CD14-positive monocyte (primary cell): ENCODE data around the gene DSCAML1. TPM values are rescaled to one million over a fixed set of nuclear protein-coding genes. Genes with fewer than 3 reads are reported as not detected.

Source experiments
- DNase-seq, 3 donors: peaks; one replicate each; pipeline ENCODE4 v3.0.0-alpha.2; 2011 to 2022
- H2AFZ ChIP-seq: 2 replicates; pipeline ENCODE4 v1.6.0; 2012; ENCODE audit warnings: mild to moderate bottlenecking, low read depth, low read length, inconsistent platforms; ENCODE audit not compliant: insufficient read depth, poor library complexity, severe bottlenecking
- H3K27ac ChIP-seq, 2 donors: 1 replicate in 1 of 2; 2 replicates in 1 of 2; pipeline ENCODE4 v1.5.1; 2012 to 2013; ENCODE audit warnings: low read length in 2 of 2, control low read depth in 1 of 2, inconsistent platforms in 1 of 2, low read depth in 1 of 2, mild to moderate bottlenecking in 1 of 2
- H3K27me3 ChIP-seq, 2 donors: one replicate each; pipeline versions ENCODE4 v1.6.0 to v1.6.1; 2011 to 2013; ENCODE audit warnings: low read length in 2 of 2; ENCODE audit not compliant: control insufficient read depth in 2 of 2, insufficient read depth in 2 of 2
- H3K36me3 ChIP-seq, 2 donors: replicated peaks in 1 of 2; 1 replicate in 1 of 2; 2 replicates in 1 of 2; pipeline versions ENCODE4 v1.5.1 to v1.6.1; 2012 to 2013; ENCODE audit warnings: low read length in 2 of 2, control low read depth in 1 of 2, inconsistent platforms in 1 of 2, mild to moderate bottlenecking in 1 of 2; ENCODE audit not compliant: insufficient read depth in 2 of 2, control insufficient read depth in 1 of 2
- H3K4me1 ChIP-seq, 2 donors: 1 replicate in 1 of 2; 2 replicates in 1 of 2; pipeline versions ENCODE4 v1.5.1 to v1.6.1; 2012 to 2013; ENCODE audit warnings: low read length in 2 of 2, control low read depth in 1 of 2, inconsistent platforms in 1 of 2, mild to moderate bottlenecking in 1 of 2, moderate library complexity in 1 of 2; ENCODE audit not compliant: insufficient read depth in 2 of 2, control insufficient read depth in 1 of 2
- H3K4me2 ChIP-seq: replicated peaks from 2 replicates; pipeline ENCODE3; 2012; ENCODE audit warnings: low read length, moderate library complexity, mild to moderate bottlenecking; ENCODE audit not compliant: poor library complexity, severe bottlenecking; ENCODE audit errors: extremely low read depth
- H3K4me3 ChIP-seq, 3 experiments: fragments of 200-600 bp in 1 of 3; sonication (generic) in 1 of 3; replicated peaks in 1 of 3; 1 replicate in 2 of 3; 2 replicates in 1 of 3; pipeline ENCODE4 v1.5.1; 2011 to 2013; ENCODE audit warnings: low read length in 3 of 3, mild to moderate bottlenecking in 3 of 3, control low read depth in 2 of 3, low read depth in 2 of 3, inconsistent platforms in 1 of 3, moderate library complexity in 1 of 3
- H3K79me2 ChIP-seq: 2 replicates; pipeline ENCODE4 v1.6.0; 2012; ENCODE audit warnings: mild to moderate bottlenecking, control low read depth, inconsistent platforms, low read length, moderate library complexity; ENCODE audit not compliant: insufficient read depth
- H3K9ac ChIP-seq: 2 replicates; pipeline ENCODE4 v1.6.0; 2017; ENCODE audit warnings: low read length, mild to moderate bottlenecking; ENCODE audit not compliant: insufficient read depth, poor library complexity, severe bottlenecking
- H3K9me3 ChIP-seq, 2 donors: replicated peaks in 1 of 2; 1 replicate in 1 of 2; 2 replicates in 1 of 2; pipeline versions ENCODE4 v1.5.1 to v1.6.1; 2012 to 2013; ENCODE audit warnings: low read length in 2 of 2, control low read depth in 1 of 2; ENCODE audit not compliant: control insufficient read depth in 1 of 2, insufficient read depth in 1 of 2
- H4K20me1 ChIP-seq: 2 replicates; pipeline ENCODE4 v1.6.0; 2012; ENCODE audit warnings: mild to moderate bottlenecking, low read length, control low read depth, moderate library complexity; ENCODE audit not compliant: insufficient read depth
- H3K27ac Mint-ChIP-seq, 7 donors: one replicate each; pipeline ENCODE4 v1.8.0; 2020; ENCODE audit warnings: mild to moderate bottlenecking in 7 of 7, mixed read lengths in 7 of 7, moderate library complexity in 6 of 7, inconsistent platforms in 2 of 7
- H3K27me3 Mint-ChIP-seq, 3 donors: one replicate each; pipeline ENCODE4 v1.8.0; 2021 to 2022; ENCODE audit warnings: low read depth in 3 of 3, mild to moderate bottlenecking in 3 of 3, mixed read lengths in 3 of 3, moderate library complexity in 3 of 3, inconsistent platforms in 1 of 3
- H3K36me3 Mint-ChIP-seq, 2 donors: one replicate each; pipeline ENCODE4 v1.8.0; 2020; ENCODE audit warnings: mixed read lengths in 2 of 2, inconsistent platforms in 1 of 2, mild to moderate bottlenecking in 1 of 2
- H3K4me1 Mint-ChIP-seq: one replicate; pipeline ENCODE4 v1.8.0; 2020; ENCODE audit warnings: mild to moderate bottlenecking, mixed read lengths
- H3K4me3 Mint-ChIP-seq, 2 donors: one replicate each; pipeline ENCODE4 v1.8.0; 2020; ENCODE audit warnings: mild to moderate bottlenecking in 2 of 2, mixed read lengths in 2 of 2, moderate library complexity in 1 of 2
- H3K9me3 Mint-ChIP-seq, 7 donors: one replicate each; pipeline ENCODE4 v1.8.0; 2020 to 2022; ENCODE audit warnings: mixed read lengths in 7 of 7, mild to moderate bottlenecking in 6 of 7, moderate library complexity in 6 of 7, inconsistent platforms in 2 of 7
- WGBS: methylation state at CpG from one replicate; pipeline ENCODE4 v1.1.5; 2013; ENCODE audit warnings: missing lambda C conversion rate; ENCODE audit not compliant: insufficient coverage; 5-methylcytosine and 5-hydroxymethylcytosine counted together
- intact Hi-C, 2 donors: fragments of 100-400 bp; cut with micrococcal nuclease; formaldehyde crosslinking; loops; one replicate each; pipeline versions ENCODE4 v1.15.0 to v1.15.1; 2023
- polyA plus RNA-seq, 3 donors: library from polyadenylated mRNA; depleted of rRNA in 1 of 3; unstranded in 2 of 3; stranded (reverse) in 1 of 3; fragments of 300-500 nt in 2 of 3; fragments of >200 nt in 1 of 3; fragmentation: Illumina TruSeq in 2 of 3; gene quantifications; 1 replicate in 2 of 3; 2 replicates in 1 of 3; pipeline ENCODE4 v1.2.3, GENCODE V29; 2012 to 2021
- TF ChIP-seq, protein P1 (sequence below): fragments of 200-600 bp; IDR thresholded peaks from one replicate; pipeline ENCODE4 v1.8.0; 2022; ENCODE audit warnings: antibody characterized with exemption, mild to moderate bottlenecking

The DSCAML1 gene
- polyA plus RNA-seq, 3 donors = not detected

DNA sequence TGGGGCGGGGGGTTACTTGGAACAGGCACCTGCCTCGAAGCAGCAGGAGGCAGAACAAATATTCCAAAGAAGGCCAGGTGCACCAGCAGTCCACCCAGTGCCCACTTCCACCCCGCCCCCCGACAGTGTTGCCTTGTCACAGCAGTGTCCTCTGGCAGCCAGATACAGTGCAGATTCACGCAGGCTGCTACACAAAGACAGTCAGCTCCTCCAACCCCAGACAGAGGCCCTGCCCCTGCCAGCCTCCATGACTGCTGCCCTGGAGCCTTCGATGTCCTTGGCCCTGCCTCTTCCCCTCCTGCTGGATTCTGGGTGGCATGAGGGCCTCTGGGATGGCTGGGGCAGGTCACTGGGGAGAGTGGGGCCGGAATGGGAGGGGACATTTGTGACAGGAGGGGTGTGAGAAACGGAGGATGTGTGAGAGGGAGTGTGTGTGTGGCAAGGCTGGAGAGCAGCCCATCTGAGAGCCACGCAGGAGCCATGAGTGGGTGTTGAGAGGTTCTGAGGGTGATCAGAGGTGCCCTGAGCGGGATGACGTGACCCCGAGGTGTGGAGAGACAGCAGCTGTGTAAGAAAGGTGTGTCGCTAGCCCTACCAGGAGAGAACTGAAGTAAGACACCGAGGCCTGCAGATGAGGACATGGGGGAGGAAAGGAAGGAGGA is 295.6 kb downstream of the DSCAML1 start:
- TF ChIP-seq, protein P1, sequence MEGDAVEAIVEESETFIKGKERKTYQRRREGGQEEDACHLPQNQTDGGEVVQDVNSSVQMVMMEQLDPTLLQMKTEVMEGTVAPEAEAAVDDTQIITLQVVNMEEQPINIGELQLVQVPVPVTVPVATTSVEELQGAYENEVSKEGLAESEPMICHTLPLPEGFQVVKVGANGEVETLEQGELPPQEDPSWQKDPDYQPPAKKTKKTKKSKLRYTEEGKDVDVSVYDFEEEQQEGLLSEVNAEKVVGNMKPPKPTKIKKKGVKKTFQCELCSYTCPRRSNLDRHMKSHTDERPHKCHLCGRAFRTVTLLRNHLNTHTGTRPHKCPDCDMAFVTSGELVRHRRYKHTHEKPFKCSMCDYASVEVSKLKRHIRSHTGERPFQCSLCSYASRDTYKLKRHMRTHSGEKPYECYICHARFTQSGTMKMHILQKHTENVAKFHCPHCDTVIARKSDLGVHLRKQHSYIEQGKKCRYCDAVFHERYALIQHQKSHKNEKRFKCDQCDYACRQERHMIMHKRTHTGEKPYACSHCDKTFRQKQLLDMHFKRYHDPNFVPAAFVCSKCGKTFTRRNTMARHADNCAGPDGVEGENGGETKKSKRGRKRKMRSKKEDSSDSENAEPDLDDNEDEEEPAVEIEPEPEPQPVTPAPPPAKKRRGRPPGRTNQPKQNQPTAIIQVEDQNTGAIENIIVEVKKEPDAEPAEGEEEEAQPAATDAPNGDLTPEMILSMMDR = no peak
- peaks cover 0 to 3% (median 0%) of the 10 kb centered on the region in 3 donors for H3K27me3 Mint-ChIP-seq
- no peaks in the 10 kb centered on the region for H3K36me3 Mint-ChIP-seq
- no peaks in the 10 kb centered on the region for H3K4me1 Mint-ChIP-seq
- H3K9me3 Mint-ChIP-seq = no peaks in the 10 kb centered on the region
- no peaks in the 10 kb centered on the region for H3K36me3 ChIP-seq
- no peak overlapping the region for H3K27ac ChIP-seq
- no peaks in the 10 kb centered on the region for H3K79me2 ChIP-seq
- H3K4me2 ChIP-seq = no peak overlapping the region
- WGBS = 93% methylated on average over 12 of the region's 14 CpGs
- no peaks in the 10 kb centered on the region for H4K20me1 ChIP-seq
- no peak overlapping the region for H3K9ac ChIP-seq
- no peak for DNase-seq
- H3K9me3 ChIP-seq = no peaks in the 10 kb centered on the region
- H3K4me3 Mint-ChIP-seq = no peak overlapping the region
- no peaks in the 10 kb centered on the region for H3K27me3 ChIP-seq
- H2AFZ ChIP-seq = no peak overlapping the region
- no peak overlapping the region for H3K4me3 ChIP-seq
- H3K27ac Mint-ChIP-seq = no peak overlapping the region
- H3K4me1 ChIP-seq = no peaks in the 10 kb centered on the region
- intact Hi-C loops = no loop called here

DNA sequence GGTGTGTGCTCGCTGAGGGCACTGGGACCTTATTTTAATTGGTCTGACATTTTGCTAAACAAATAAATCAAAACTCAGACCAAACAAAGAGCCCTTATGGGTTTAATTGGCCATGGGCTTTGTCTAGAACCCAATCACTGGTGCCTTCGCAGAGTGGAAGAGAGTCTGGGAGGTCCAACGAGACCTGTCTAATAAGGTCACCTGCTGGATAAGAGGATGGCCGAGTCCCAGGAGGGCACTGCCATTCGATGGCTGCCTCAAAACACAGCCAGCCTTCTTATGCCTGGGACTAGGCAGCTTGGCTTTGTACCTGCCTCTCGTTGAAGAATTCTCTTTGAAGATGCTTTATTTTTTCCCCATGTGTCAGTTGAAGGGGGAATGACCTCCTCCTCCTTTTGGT is 298.2 kb downstream of the DSCAML1 start:
- Mint-ChIP-seq H3K4me1 (no peaks in the 10 kb centered on the region), H3K36me3 (no peaks in the 10 kb centered on the region), H3K27me3 (peaks cover 0 to 2% (median 0%) of the 10 kb centered on the region in 3 donors), H3K4me3 (no peak overlapping the region), H3K9me3 (no peaks in the 10 kb centered on the region), H3K27ac (no peak overlapping the region)
- no peak for DNase-seq
- no CpG with 5 or more reads among the region's 6 CpGs for WGBS
- TF ChIP-seq, protein P1 = no peak
- Histone ChIP-seq H3K36me3 (no peaks in the 10 kb centered on the region), H3K4me3 (no peak overlapping the region), H3K9ac (no peak overlapping the region), H4K20me1 (no peaks in the 10 kb centered on the region), H2AFZ (no peak overlapping the region), H3K27ac (no peak overlapping the region), H3K4me1 (no peaks in the 10 kb centered on the region), H3K79me2 (no peaks in the 10 kb centered on the region), H3K27me3 (no peaks in the 10 kb centered on the region), H3K4me2 (no peak overlapping the region), H3K9me3 (no peaks in the 10 kb centered on the region)
- intact Hi-C loops = no loop called here
